Measurements from ENCODE around the gene PLEKHN1.
"Not testable (repeated sequence)": the region's sequence is repeated elsewhere in the genome, so short reads cannot be mapped to it uniquely, and the experiment has no call there.

The PLEKHN1 gene

DNA sequence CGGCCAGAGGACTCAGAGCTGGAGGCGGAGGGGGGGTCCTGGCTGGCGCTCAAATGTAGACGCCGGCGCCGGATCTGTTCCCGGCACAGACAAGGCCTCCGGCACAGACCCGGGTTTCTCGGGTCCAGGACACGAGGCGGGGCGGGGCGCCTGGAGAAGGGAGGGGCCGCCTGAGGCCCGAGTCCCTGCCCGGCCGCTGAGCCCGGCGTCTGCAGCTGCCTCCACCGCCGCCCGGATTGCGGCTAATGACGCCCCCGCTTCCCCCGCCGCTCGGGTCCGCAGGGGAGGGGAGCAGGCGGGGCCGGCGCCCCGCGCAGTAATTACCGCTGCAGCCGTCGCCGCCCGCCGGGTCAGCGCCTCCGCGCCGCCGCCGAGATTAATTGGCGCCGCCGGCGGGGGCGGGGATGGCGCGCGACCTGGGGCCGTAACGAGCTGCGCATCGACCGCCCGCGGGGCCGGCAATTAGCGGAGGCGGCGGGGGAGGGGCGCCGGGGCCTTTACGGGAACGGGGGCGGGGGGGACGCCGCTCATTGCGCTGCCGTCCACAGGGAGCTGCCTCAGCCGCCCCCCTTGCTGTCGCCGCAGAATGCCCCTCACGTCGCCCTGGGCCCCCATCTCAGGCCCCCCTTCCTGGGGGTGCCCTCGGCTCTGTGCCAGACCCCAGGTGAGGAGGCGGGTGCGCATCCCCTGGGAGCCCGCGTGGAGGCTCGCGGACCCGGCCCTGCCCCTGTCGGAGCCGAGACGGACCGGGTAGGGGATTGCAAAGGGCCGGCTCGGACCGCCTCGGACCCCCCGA lies 24.5 kb upstream of the PLEKHN1 start:
- in situ Hi-C loops (cut with MboI; ENCODE audit: low sequenced_read_pairs), result no loop called here

DNA sequence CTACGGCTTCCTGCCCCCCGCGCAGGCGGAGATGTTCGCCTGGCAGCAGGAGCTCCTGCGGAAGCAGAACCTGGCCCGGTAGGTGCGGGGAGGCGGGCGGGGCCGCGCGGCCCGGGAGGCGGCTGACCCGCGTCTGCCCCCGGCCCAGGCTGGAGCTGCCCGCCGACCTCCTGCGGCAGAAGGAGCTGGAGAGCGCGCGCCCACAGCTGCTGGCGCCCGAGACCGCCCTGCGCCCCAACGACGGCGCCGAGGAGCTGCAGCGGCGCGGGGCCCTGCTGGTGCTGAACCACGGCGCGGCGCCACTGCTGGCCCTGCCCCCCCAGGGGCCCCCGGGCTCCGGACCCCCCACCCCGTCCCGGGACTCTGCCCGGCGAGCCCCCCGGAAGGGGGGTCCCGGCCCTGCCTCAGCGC lies 23.9 kb upstream of the PLEKHN1 start:
- in situ Hi-C loops (cut with MboI; ENCODE audit: low sequenced_read_pairs), result no loop called here

DNA sequence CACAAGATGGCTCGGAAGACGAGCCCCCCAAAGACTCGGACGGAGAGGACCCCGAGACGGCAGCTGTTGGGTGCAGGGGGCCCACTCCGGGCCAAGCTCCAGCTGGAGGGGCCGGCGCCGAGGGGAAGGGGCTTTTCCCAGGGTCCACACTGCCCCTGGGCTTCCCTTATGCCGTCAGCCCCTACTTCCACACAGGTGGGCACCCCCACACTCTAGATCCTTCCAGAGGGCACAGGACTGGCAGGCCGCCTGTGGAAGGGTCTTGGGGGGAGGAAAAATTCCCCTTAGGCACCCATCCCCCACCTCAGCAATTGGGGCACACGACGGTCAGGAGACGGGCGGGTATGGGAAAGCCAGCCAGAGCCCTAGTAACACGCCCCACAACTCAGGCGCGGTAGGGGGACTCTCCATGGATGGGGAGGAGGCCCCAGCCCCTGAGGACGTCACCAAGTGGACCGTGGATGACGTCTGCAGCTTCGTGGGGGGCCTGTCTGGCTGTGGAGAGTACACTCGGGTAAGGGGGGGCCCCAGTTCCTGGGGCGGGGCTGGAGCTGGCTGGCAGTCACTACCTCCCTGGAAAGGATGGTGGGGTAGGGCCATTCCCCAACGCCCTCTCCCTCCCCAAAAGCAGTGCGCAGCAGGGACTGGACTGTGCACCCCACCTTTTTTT lies 23.3 kb upstream of the PLEKHN1 start:
- in situ Hi-C loops (cut with MboI; ENCODE audit: low sequenced_read_pairs), result no loop called here

DNA sequence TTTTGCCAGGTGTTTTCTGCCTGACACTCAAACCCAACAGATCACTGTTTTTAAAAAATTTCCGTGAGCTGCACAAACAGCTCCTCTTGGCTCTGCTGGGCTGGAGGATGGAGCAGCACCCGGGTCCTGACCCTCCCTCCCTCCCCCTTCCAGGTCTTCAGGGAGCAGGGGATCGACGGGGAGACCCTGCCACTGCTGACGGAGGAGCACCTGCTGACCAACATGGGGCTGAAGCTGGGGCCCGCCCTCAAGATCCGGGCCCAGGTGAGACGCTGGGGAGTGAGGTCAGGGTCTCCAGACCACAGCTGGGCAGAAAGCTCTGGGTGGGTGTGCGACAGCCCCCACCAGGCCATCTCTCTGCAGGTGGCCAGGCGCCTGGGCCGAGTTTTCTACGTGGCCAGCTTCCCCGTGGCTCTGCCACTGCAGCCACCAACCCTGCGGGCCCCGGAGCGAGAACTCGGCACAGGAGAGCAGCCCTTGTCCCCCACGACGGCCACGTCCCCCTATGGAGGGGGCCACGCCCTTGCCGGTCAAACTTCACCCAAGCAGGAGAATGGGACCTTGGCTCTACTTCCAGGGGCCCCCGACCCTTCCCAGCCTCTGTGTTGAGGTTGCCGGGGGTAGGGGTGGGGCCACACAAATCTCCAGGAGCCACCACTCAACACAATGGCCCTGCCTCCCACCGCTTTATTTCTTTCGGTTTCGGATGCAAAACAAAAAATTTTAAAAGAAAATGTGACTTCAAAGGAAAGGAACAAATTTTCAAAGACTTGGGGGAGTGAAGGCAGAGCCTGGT lies 22.5 kb upstream of the PLEKHN1 start:
- in situ Hi-C loops (cut with MboI; ENCODE audit: low sequenced_read_pairs), result no loop called here

DNA sequence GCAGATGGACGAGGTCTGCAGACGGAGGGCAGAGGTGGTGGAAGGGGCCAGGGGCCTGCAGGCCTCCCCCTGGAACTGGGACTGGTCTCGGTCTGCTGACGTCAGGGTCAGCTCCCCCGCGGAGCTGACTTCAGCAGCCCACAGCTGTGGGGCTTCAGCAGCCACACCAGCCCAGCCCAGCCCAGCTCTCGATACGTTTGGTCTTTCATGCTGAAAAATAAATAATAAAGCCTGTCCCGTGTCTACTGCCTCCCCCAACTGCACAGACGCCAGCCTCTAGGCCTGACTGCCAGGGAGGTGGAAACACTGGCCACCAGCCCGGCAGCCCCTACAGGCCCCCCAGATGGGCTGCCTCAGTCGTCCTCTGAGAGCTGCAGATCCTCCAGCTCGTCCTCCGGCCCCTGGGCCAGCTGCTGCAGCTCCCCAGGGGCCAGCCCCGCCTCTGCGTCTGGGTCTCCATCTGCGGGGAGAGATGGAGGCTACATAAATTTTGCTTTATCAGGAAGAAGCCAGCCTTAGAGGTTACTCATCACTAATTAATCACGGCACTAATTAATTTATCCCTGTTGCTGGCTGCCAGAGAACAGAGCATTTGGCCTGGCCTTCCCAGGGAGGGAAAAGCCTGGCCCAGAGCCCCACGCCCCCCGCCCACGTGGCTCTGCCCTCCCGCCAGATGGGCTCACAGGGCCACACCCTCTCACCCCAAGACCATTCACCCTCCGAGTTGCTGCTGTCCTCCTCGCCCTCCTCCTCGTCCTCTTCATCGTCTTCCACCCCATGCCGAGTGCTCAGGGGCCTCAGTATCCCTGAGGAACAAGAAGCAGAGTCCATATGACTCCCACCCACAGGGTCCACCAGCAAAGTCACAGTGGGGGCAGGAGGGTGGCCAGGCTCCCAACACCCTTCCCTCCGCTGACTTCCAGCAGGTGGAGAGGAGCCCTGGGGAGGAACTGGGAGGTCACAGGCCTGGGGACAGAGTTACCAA lies 21.6 kb upstream of the PLEKHN1 start:
- in situ Hi-C loops (cut with MboI; ENCODE audit: low sequenced_read_pairs), result no loop called here

DNA sequence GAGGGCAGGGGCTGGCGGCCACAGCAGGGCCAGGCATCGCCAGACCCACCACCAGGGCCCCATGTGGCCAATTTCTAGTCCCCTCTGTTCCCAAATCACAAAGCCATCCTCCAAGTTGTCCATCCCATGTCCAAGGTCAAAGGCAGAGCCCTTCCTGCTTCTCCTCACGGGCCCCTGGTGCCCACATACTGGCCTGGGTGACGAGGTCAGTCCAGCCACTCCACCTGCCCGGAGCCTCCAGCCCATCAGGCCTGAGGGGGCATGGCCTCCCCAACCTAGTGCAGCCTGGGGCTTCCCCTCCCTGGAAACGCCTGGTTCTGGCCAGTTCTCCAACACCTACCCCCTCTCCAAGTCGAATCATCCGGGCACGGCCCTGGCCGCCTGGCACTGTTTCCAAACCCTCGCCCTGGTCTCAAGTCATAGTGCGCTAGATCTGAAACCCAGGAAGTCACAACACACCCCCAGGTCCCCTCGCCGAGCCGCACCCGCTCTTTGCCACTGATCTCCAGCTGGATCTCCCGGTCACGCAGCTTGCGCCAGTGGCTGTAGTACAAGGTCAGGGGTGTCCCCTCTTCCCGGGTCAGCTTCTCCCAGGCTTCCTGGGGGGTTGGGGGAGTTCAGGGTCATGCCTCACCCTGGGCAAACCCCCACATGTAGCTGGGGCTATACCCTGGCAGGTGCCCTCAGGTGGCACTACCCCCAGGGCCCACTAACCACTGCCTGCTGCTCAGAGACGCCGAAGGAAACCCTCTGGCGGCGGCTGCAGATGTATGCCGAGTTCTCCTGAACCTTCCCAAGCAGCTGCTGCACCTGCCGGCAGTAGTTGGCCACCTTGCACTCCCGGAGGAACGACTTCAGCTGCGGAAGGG lies 20.4 kb upstream of the PLEKHN1 start:
- in situ Hi-C loops (cut with MboI; ENCODE audit: low sequenced_read_pairs), result no loop called here

DNA sequence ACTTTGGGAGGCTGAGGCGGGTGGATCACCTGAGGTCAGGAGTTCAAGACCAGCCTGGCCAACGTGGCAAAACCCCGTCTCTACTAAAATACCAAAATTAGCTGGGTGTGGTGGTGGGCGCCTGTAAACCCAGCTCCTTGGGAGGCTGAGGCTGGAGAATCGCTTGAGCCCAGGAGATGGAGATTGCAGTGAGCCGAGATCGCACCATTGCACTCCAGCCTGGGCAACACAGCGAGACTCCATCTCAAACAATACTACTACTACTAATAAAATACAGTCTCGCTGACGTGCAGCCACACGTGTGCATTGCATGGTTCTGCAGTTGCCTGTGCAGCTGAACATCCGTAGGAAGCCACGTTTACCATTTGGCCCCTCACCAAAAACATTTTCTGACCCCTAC lies 19.5 kb upstream of the PLEKHN1 start:
- in situ Hi-C loops (cut with MboI; ENCODE audit: low sequenced_read_pairs), result not testable (repeated sequence)

DNA sequence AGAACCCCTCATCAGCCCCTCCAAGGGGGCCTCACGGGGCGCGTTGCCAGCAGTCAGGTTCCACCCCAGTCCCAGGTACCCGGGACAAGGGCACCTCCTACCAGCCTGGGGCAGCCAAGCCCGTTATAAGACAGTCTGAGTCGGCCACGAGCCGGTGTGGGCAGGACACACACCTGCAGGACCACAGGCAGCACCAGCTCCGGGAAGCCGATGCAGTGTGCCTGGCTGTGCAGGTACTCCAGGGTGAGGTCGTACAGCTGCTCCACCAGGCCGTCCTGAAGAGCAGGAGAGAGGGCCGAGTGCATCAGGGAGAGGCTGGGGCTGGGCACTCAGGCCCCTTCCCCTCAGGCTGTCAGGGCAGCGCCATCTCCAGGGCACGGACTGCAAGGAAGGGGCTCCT lies 18.3 kb upstream of the PLEKHN1 start:
- in situ Hi-C loops (cut with MboI; ENCODE audit: low sequenced_read_pairs), result no loop called here

DNA sequence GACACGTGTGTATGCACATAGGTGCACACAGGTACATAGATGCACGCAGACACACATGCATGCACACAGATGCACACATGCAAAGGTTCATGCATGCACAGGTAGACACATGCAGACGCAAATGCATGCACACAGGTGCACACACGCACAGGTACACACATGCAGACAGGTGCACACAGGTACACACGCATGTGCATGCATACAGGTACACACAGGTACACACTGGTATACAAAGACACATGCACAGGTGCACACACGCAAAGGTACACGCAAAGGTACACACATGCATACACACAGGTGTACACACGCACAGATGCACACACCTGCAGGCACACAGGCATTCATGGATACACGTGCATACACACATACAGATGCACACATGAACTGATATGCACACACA lies 16.0 kb upstream of the PLEKHN1 start:
- in situ Hi-C loops (cut with MboI; ENCODE audit: low sequenced_read_pairs), result no loop called here

DNA sequence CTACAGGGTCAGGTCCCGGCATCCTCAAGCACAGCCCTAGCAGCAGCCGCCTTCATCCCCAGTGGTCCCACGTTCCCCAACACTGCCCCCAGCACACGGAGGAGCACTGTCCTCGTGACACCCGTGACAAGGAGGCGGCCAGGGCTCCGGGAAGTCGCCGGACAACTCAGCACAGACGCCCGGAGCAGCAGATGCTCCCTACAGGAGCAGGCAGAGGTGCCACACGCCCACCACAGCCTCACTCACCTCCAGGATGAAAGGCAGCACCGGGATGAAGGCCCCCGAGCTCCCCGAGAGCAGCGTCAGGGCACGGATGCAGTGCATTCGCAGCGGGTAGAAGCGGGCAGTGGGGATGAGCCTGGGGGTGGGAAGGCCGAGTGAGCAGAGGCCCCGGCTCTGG lies 15.4 kb upstream of the PLEKHN1 start:
- in situ Hi-C loops (cut with MboI; ENCODE audit: low sequenced_read_pairs), result no loop called here

DNA sequence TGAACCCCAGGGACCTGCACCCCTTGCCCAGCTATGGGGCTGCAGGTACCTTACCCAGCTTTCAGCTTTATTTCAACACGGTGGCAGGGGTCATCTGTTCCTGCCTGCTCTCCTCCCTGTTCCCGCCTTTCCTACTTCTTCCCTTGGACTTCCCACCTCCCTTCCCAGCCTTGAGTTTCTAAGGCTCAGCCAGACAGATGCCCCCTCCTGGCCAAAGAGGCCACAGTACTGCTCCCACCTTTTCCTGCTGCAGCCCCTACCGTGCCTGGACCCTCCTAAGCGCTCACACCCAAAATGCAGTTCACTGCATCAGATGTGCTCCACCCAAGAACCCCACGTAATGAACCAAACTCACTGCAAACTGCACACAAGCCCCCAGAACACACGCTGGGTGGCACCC lies 14.9 kb upstream of the PLEKHN1 start:
- in situ Hi-C loops (cut with MboI; ENCODE audit: low sequenced_read_pairs), result no loop called here

DNA sequence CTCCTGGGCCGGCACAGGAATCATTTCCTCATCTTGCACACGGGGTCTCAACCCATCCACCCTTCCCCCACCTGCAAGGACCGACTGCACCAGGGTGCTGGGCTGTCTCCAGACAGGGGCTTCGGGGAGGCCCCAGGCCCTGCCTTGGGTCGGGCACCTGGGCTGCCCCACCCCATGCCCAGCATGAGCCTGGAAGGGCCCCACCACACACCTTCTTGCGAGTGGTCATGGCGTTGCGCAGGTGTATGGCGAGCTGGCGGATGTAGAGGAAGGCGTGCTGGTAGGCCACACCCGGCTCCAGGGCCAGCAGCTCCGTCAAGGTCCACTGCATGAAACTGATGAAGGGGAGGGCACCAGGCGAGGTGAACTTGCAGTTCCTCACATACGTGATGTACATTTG lies 14.1 kb upstream of the PLEKHN1 start:
- in situ Hi-C loops (cut with MboI; ENCODE audit: low sequenced_read_pairs), result no loop called here

DNA sequence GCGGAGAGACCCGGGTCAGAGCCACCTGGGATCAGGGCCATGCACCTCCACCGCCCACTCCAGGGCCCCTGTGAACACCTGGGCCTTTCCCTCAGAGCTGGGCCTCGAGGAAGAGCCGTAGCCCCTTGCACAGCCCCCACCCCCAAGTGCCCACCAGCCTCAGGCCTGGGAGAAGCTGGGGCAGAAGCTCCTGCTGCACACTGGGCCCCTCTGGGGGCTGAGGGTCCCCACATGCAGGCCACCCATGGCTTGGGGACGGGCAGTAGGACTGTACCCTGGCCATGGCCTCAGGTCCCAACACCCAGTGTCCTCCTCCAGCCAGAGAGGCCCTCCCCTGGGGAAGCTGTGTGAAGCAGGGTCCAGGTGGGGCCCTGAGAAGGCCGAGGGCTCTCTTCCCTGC lies 13.7 kb upstream of the PLEKHN1 start:
- in situ Hi-C loops (cut with MboI; ENCODE audit: low sequenced_read_pairs), result no loop called here

DNA sequence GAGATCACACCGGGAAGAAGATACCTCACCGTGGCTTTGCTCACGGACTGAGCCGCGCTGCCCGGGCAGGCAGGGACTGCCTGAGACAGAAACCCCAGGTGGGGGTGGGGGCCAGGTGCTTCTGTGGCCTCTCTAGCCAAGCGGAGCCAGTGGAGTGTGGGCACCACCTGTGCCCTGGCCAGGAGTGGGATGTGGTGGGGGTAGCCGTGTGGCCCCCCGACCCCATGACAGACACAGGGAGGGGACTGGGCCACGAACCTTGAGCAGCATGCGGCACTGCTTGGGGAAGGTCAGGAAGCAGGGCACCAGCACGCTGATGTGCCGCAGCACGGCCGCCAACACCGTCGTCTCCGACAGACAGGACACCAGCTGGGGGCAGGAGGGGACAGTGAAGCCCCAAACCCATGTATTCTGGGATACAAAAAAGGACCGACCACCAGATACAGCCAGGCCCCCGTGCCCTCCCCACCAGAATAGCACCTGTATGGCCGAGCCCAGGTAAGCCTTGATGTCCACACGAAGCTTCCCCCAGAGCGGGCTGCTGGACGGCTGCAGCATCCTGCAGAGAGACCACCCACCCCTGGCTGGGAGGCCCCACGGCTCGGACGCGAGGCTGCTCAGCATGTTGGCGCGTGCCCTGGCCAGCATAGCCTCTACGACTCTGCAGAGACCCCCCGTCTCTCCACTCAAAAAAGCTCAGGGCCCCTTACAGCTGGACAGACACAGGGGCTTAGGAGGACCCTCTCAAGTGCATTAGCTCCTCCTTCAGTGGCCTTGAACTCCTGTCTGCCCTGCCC lies 12.6 kb upstream of the PLEKHN1 start:
- in situ Hi-C loops (cut with MboI; ENCODE audit: low sequenced_read_pairs), result no loop called here

DNA sequence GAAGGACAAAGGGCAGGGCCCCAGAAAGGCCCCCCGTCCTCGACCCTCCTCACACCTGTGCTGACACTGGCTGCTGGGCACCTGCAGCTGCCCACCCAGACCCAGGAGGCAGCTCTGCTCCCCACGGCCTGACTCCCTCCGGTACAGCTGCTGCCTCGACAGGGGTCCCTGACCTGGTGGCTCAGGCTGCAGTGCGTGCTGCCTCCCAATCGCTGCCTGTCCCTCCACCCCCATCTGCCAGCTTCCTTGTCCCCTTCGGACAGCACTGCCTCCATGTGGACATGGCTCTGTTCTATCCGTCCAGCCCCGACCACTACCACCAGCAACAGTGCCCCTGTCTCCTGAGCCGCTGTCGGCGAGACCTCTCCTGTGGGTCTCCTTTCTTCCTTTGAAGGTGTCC lies 11.4 kb upstream of the PLEKHN1 start:
- in situ Hi-C loops (cut with MboI; ENCODE audit: low sequenced_read_pairs), result no loop called here

DNA sequence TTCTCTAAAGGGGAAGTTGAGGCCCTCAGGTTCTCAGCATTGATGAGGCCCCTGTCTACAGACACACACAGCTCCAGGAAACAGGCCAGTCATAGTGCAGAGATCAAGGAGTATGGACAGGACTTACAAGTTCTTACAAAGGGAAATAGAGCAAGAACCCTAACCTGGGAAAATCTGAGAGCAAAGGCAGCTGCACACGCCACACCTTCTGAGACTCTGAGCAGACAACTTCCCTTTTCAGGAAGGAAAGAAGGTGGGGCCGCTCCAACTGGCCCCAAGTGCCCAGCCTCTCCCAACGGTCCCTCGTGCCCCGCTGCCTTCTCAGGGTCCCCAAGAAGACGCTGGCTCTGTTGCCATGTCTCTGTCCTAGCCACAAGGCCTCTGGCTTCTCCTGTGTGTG lies 10.8 kb upstream of the PLEKHN1 start:
- in situ Hi-C loops (cut with MboI; ENCODE audit: low sequenced_read_pairs), result no loop called here

DNA sequence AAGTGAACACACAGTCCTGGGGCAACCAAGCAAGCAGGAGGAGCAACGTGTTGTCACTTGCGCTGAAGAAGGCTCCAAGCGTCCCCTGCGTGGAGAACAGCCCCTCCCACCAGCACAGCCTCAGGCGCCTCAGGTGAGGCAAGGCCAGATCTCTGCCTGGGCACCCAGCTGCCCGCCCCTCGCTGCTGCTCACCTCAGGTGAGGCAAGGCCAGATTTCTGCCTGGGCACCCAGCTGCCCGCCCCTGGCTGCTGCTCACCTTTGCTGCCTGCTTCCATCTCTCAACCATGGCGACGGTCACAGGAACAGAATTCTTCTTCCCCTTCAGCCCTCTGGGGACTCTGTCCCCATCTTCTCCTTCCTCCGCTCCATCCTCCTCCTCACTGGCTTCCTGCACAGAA lies 9.6 kb upstream of the PLEKHN1 start:
- in situ Hi-C loops (cut with MboI; ENCODE audit: low sequenced_read_pairs), result no loop called here

DNA sequence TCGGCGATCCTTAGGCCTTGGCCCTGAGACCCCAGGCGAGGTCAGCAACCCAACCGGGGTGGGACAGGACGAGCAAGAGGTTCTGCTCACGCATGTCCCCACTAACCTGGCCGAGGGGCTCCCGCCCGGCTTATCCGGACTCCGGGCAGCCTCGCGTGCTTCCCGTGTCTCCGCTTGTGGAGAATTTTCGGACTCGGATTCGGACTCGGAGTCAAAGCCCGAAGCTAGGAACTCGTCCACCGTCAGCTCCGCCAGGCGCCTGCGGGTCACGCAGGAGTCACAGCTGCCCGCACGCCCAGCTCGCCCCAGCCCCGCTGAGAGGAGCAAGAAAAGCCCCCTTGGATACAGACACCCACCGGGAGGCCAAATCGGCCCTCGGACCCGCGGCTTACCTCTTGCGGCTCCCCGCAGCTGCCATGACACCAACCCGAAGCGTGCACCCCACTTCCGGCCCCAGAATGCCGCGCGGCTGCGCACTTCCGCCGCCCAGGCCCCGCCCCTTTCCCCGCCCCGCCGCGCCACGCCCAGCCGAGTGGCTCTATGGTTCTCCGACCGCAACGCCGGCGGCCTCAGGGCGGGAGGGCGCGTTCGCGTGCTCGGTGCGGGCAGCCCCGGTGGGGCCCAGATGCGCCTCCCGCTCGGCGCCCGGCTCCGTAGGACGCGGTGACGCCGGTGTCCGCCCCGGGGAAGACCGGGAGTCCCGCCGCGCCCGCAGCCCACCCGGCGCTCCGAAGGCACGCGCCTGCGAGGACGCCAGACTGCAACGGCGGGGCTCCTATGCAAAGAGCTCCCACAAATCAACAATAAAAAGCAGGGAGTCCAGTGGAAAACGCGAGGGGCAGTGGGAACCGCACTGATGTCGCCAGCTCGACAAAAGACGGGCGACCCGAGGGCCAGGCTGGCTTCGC lies 7.2 kb upstream of the PLEKHN1 start, which contains the start of gene NOC2L:
Gene NOC2L (minus strand): TSS at position 434 of the 908 bp plus-strand sequence. CDS start 16 bp downstream, at position 418.
- in situ Hi-C loops (cut with MboI; ENCODE audit: low sequenced_read_pairs), result no loop called here

Measured in HL-60/S4 treated with retinoic acid at 250 ng/mL for 4 days and 3 days (cell line).